ENCODE measurements around the gene ARHGAP12. TPM values are rescaled to one million over a fixed set of nuclear protein-coding genes. Genes with fewer than 3 reads are reported as not detected.

Gene ARHGAP12
- total and polyA plus RNA-seq, 9 donors = 17.8 to 41.1 (median 23.1) TPM

DNA sequence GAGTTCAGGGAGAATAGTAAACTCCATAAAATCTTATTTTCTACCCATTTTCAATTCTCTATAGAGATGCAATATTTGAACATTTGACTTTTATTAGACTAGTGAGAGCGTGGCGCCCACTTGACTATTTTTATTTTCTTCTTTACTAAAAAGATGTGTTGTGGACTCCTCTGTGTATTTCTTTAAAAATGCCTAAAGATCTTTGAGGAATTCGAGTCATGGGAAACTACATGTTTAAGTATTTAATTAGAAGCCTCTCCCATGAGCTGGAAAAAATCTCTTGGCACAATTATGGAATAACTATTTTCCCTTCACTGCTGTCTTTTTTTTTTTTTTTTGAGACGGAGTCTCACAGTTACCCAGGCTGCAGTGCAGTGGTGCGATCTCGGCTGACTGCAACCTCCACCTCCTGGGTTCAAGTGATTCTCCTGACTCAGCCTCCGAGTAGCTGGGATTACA is 124.2 kb downstream of the ARHGAP12 start:
- WGBS (ENCODE audit: insufficient coverage) = 48% methylated on average over 3 of the region's 7 CpGs
- peak; percentile 72 for DNase-seq
- peak overlapping the region; percentile 9 for H3K27ac ChIP-seq (ENCODE audit: low read length)
- no peak overlapping the region for H3K4me3 ChIP-seq (ENCODE audit: low read length)
- H3K4me1 ChIP-seq (ENCODE audit: control insufficient read depth, insufficient read depth, low read length) = peaks cover 7% of the 10 kb centered on the region
- no peaks in the 10 kb centered on the region for H3K36me3 ChIP-seq (ENCODE audit: control insufficient read depth, insufficient read depth, low read length)
- H3K27me3 ChIP-seq (ENCODE audit: control insufficient read depth, insufficient read depth, low read length) = no peaks in the 10 kb centered on the region
- no peaks in the 10 kb centered on the region for H3K9me3 ChIP-seq (replicated peaks; ENCODE audit: control insufficient read depth, low read depth, low read length)

DNA sequence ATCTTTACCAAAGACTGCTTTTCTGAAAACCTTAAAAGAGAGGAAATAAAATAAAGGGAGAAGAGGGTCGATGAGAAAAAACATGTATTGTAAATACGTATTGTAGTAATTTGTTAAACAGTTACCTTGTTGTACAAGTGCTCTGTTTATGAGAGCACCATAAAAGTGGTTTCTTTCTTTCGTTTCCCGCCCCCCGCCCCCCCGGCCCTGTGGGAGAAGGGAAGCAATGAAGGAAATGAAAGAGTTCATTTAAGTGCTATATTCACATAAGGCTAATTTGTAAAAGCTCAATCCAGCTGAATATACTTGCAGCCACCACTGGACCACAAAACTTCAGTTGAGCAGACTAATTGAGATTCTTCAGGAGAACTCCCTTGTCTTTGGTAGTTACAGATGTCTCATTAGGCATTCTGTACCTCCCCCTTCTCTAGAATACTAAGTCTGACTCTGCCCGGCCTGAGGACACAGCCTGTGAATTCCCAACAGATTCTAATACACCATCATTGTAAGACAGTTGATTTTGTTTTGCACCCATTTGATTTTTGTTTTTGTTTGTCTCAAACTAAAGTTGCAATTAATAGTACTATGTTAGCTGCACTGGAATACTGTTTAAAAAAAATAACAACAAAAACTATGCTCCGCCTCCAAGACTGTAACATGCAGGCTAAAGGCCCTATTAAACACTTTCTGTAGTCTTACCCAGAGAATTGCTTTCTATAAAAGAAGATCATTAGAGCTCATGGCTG is 124.9 kb downstream of the ARHGAP12 start:
- DNase-seq = peak; percentile 50
- Histone ChIP-seq H3K27me3 (ENCODE audit: control insufficient read depth, insufficient read depth, low read length) (no peaks in the 10 kb centered on the region), H3K36me3 (ENCODE audit: control insufficient read depth, insufficient read depth, low read length) (no peaks in the 10 kb centered on the region), H3K27ac (ENCODE audit: low read length) (peak overlapping the region; percentile 16), H3K4me3 (ENCODE audit: low read length) (no peak overlapping the region), H3K9me3 (replicated peaks; ENCODE audit: control insufficient read depth, low read depth, low read length) (no peaks in the 10 kb centered on the region), H3K4me1 (ENCODE audit: control insufficient read depth, insufficient read depth, low read length) (peaks cover 7% of the 10 kb centered on the region)
- 67% methylated on average over 2 of the region's 8 CpGs for WGBS (ENCODE audit: insufficient coverage)

DNA sequence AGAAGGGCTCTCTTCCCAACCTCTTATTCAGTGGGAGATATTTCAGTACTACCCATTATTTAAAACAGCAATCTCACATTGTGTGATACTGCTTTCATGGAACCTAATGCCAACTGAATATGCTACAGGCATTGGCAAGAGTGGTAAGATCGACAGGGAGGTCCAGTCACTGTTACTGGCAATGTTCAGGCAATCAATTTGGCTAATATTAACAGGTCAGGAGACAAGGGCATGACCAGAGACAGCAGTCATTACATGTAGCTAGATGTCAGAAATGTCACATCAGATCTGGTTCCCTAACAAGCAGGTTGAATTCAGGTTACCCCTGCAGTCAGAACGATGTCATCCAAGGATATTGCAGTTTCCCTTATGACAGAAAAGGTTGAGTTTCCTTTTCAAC is 129.4 kb downstream of the ARHGAP12 start:
- Histone ChIP-seq H3K4me1 (ENCODE audit: control insufficient read depth, insufficient read depth, low read length) (peaks cover 4% of the 10 kb centered on the region), H3K27ac (ENCODE audit: low read length) (no peak overlapping the region), H3K4me3 (ENCODE audit: low read length) (no peak overlapping the region), H3K9me3 (replicated peaks; ENCODE audit: control insufficient read depth, low read depth, low read length) (no peaks in the 10 kb centered on the region), H3K36me3 (ENCODE audit: control insufficient read depth, insufficient read depth, low read length) (no peaks in the 10 kb centered on the region), H3K27me3 (ENCODE audit: control insufficient read depth, insufficient read depth, low read length) (no peaks in the 10 kb centered on the region)
- DNase-seq = no peak
- 96% methylated on average over 2 of the region's 2 CpGs for WGBS (ENCODE audit: insufficient coverage)

DNA sequence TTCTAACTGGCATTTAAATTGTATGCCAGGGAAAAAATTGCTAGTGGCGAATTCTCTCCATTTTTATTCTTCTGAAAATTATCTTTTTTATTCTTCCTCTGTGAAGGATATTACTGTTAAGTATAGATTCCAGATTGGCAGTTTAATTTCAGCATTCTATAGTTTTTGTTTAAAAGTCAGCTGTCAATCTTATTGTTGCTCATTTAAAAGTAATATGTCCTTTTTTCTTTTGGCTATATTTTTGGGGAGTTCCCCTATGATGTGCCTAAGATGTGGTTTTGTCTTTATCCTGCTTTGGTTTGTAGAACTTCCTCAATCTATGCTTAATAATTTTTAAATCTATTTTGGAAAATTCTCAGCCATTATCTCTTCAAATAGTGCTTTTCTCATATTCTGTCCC is 135.9 kb downstream of the ARHGAP12 start:
- no peaks in the 10 kb centered on the region for H3K27me3 ChIP-seq (ENCODE audit: control insufficient read depth, insufficient read depth, low read length)
- WGBS (ENCODE audit: insufficient coverage) = no CpG with 5 or more reads among the region's 1 CpG
- H3K36me3 ChIP-seq (ENCODE audit: control insufficient read depth, insufficient read depth, low read length) = no peaks in the 10 kb centered on the region
- H3K9me3 ChIP-seq (replicated peaks; ENCODE audit: control insufficient read depth, low read depth, low read length) = no peaks in the 10 kb centered on the region
- H3K4me1 ChIP-seq (ENCODE audit: control insufficient read depth, insufficient read depth, low read length) = no peaks in the 10 kb centered on the region
- no peak overlapping the region for H3K4me3 ChIP-seq (ENCODE audit: low read length)
- H3K27ac ChIP-seq (ENCODE audit: low read length) = no peak overlapping the region
- DNase-seq = no peak

DNA sequence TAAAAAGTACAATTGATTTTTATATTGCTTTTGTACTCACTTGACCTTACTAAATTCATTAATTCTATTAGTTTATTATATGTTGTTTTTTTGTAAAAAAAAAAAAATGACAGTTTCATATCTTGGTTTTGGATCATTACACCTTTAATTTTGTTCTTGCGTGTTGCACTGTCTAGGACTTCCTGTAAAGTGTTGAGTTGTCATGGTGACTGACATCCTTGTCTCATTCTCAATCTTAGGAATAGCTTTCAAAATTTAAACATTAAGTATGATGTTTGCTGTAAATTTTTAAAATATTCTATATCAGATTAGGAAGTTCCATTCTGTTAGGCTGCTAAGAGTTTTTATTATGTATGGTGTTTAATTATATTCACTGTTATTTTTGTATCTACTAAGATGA is 139.1 kb downstream of the ARHGAP12 start:
- no peaks in the 10 kb centered on the region for H3K9me3 ChIP-seq (replicated peaks; ENCODE audit: control insufficient read depth, low read depth, low read length)
- H3K4me3 ChIP-seq (ENCODE audit: low read length) = no peak overlapping the region
- no peak for DNase-seq
- WGBS (ENCODE audit: insufficient coverage) = no CpG with 5 or more reads among the region's 1 CpG
- H3K27ac ChIP-seq (ENCODE audit: low read length) = no peak overlapping the region
- no peaks in the 10 kb centered on the region for H3K27me3 ChIP-seq (ENCODE audit: control insufficient read depth, insufficient read depth, low read length)
- H3K36me3 ChIP-seq (ENCODE audit: control insufficient read depth, insufficient read depth, low read length) = no peaks in the 10 kb centered on the region
- H3K4me1 ChIP-seq (ENCODE audit: control insufficient read depth, insufficient read depth, low read length) = no peaks in the 10 kb centered on the region

DNA sequence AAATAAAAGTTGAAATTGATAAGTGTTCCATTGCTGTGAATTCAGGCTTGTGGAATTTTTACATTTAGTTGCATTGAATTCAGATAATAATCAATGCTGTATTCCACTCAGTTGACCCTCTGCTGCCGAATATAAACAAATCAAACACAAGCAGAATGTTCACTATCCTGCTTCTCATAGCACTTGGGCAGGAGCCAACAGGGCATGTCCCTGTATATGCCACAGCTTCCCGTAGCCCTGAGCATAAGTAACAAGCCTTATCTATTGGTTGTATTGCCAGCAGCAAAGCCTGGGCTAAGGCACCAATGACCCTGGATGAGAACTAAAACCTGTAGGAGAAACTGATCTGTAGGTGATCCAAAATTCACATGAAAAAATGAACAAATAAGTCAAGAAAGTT is 145.9 kb downstream of the ARHGAP12 start:
- H3K4me1 ChIP-seq (ENCODE audit: control insufficient read depth, insufficient read depth, low read length) = no peaks in the 10 kb centered on the region
- H3K9me3 ChIP-seq (replicated peaks; ENCODE audit: control insufficient read depth, low read depth, low read length) = no peaks in the 10 kb centered on the region
- WGBS (ENCODE audit: insufficient coverage) = no CpG with 5 or more reads among the region's 2 CpGs
- no peak overlapping the region for H3K27ac ChIP-seq (ENCODE audit: low read length)
- no peak overlapping the region for H3K4me3 ChIP-seq (ENCODE audit: low read length)
- H3K27me3 ChIP-seq (ENCODE audit: control insufficient read depth, insufficient read depth, low read length) = no peaks in the 10 kb centered on the region
- no peak for DNase-seq
- no peaks in the 10 kb centered on the region for H3K36me3 ChIP-seq (ENCODE audit: control insufficient read depth, insufficient read depth, low read length)

DNA sequence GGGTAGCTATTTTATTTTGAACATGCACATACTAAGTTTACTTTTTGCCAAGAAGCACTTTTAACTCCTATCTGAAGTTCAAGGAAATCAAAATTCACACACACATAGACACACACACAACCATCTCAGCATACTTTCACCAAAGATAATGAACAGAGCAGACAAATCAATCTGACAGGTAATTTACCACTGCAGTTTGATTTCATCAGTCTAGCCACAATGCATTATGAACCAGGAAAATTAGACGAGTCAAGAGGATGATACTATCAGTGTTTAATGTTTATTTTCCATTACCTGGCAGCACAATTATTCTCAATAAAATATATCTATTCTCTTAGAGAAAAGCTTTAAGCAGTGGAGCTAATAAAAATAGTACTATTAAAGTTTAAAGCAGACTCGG is 147.9 kb downstream of the ARHGAP12 start:
- H3K36me3 ChIP-seq (ENCODE audit: control insufficient read depth, insufficient read depth, low read length) = no peaks in the 10 kb centered on the region
- H3K9me3 ChIP-seq (replicated peaks; ENCODE audit: control insufficient read depth, low read depth, low read length) = peaks cover 5% of the 10 kb centered on the region
- DNase-seq = no peak
- WGBS (ENCODE audit: insufficient coverage) = 100% methylated on average over 1 of the region's 2 CpGs
- H3K4me3 ChIP-seq (ENCODE audit: low read length) = no peak overlapping the region
- H3K4me1 ChIP-seq (ENCODE audit: control insufficient read depth, insufficient read depth, low read length) = no peaks in the 10 kb centered on the region
- H3K27ac ChIP-seq (ENCODE audit: low read length) = no peak overlapping the region
- no peaks in the 10 kb centered on the region for H3K27me3 ChIP-seq (ENCODE audit: control insufficient read depth, insufficient read depth, low read length)

DNA sequence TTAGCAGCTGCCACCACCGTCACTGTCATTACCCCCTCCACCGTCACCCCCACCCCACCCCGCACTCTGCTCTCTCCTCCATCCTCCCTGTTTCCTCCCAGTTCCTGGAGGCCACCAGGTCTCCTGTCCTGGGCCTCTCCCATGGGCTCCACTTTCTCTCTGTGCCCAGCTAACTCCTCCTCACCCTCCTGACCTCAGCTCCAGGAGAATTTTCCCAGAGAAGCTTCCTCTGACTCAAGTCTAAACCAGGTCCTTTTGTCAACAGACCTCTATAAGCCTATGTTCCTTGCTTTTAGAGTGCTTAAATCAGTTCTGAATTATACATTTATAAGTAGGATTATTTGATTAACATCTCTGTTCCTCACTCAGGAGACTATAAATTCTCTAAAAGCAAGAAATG is 150.0 kb downstream of the ARHGAP12 start:
- Histone ChIP-seq H3K36me3 (ENCODE audit: control insufficient read depth, insufficient read depth, low read length) (no peaks in the 10 kb centered on the region), H3K27me3 (ENCODE audit: control insufficient read depth, insufficient read depth, low read length) (no peaks in the 10 kb centered on the region), H3K4me3 (ENCODE audit: low read length) (no peak overlapping the region), H3K27ac (ENCODE audit: low read length) (no peak overlapping the region), H3K9me3 (replicated peaks; ENCODE audit: control insufficient read depth, low read depth, low read length) (peaks cover 5% of the 10 kb centered on the region), H3K4me1 (ENCODE audit: control insufficient read depth, insufficient read depth, low read length) (peaks cover 19% of the 10 kb centered on the region)
- no peak for DNase-seq
- 77% methylated on average over 3 of the region's 3 CpGs for WGBS (ENCODE audit: insufficient coverage)

DNA sequence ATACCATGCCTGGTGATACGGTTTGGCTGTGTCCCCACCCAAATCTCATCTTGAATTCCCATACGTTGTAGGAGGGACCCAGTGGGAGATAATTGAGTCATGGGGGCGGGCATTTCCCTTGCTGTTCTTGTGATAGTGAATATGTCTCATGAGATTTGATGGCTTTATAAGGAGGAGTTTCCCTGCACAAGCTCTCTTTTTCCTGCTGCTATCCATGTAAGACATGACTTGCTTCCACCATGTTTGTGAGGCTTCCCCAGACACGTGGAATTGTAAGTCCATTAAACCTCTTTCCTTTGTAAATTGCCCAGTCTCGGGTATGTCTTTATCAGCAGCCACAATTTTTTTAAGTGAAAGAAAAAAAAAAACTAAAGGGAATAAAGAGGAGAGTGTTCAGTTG is 152.5 kb downstream of the ARHGAP12 start:
- H3K4me1 ChIP-seq (ENCODE audit: control insufficient read depth, insufficient read depth, low read length) = peaks cover 27% of the 10 kb centered on the region
- peaks cover 5% of the 10 kb centered on the region for H3K9me3 ChIP-seq (replicated peaks; ENCODE audit: control insufficient read depth, low read depth, low read length)
- H3K27me3 ChIP-seq (ENCODE audit: control insufficient read depth, insufficient read depth, low read length) = no peaks in the 10 kb centered on the region
- no peak for DNase-seq
- WGBS (ENCODE audit: insufficient coverage) = no CpG with 5 or more reads among the region's 5 CpGs
- no peak overlapping the region for H3K4me3 ChIP-seq (ENCODE audit: low read length)
- H3K36me3 ChIP-seq (ENCODE audit: control insufficient read depth, insufficient read depth, low read length) = no peaks in the 10 kb centered on the region
- H3K27ac ChIP-seq (ENCODE audit: low read length) = no peak overlapping the region

DNA sequence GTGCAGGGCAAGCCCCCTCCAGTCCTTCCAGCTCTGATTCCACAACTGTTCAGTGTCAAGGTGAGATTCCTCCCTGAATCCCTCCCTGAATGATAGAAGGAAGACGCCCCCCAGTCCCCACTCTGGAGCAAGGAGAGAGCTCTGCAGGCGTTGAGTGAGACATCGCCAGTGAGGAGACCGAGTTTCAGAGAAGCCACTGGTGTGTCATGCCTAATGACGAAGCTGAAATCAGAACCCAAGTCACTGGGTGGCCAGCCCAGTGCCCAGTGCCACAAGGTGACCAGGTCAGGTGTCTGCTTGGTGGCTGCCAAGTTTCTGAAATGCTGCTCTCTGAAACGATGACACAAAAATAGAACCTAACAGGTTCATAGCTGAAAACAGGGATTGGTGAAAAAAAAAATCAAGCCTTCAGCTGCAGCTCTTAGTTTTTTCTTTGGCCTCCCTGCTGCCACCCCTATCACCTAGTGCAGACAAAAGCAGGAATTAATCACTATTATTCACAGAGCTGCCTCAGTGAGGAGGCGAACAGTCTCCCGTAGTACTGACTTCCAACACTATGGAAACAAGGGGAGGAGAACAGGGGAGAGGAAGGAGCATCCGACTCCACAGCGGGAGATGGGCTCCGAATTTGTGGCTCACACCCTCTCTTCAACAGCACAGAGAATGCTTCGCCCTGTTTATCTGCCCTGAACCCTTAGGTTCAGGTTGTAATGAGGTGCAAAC is 153.5 kb downstream of the ARHGAP12 start:
- DNase-seq = no peak
- Histone ChIP-seq H3K27me3 (ENCODE audit: control insufficient read depth, insufficient read depth, low read length) (no peaks in the 10 kb centered on the region), H3K9me3 (replicated peaks; ENCODE audit: control insufficient read depth, low read depth, low read length) (peaks cover 5% of the 10 kb centered on the region), H3K36me3 (ENCODE audit: control insufficient read depth, insufficient read depth, low read length) (no peaks in the 10 kb centered on the region), H3K4me1 (ENCODE audit: control insufficient read depth, insufficient read depth, low read length) (peaks cover 32% of the 10 kb centered on the region), H3K27ac (ENCODE audit: low read length) (peak overlapping the region; percentile 87), H3K4me3 (ENCODE audit: low read length) (no peak overlapping the region)
- WGBS (ENCODE audit: insufficient coverage) = 81% methylated on average over 6 of the region's 12 CpGs

Measured in muscle of leg (tissue), 11 donors.